AG09309 (cell line): Measurements from ENCODE around the gene NRG3.
"Not testable (repeated sequence)": the region's sequence is repeated elsewhere in the genome, so short reads cannot be mapped to it uniquely, and the experiment has no call there.

Experiments used
- DNase-seq: peaks from one replicate; pipeline ENCODE4 v3.0.0-alpha.2; 2010; ENCODE audit warnings: low read depth
- H3K4me3 ChIP-seq: 2 replicates; pipeline ENCODE4 v1.5.1; 2011; ENCODE audit warnings: mild to moderate bottlenecking, low read depth, low read length, moderate library complexity; ENCODE audit not compliant: control insufficient read depth
- CTCF ChIP-seq: IDR thresholded peaks from 2 replicates; pipeline ENCODE4 v1.5.1; 2011; ENCODE audit warnings: mild to moderate bottlenecking, low read depth, low read length, inconsistent platforms; ENCODE audit not compliant: insufficient read depth, control insufficient read depth; ENCODE audit errors: missing control alignments

The NRG3 gene

GRCh38 chr10:82949816-82950575, 1075.0 kb downstream of the NRG3 start:
- no peak for TF ChIP-seq CTCF
- H3K4me3 ChIP-seq = no peak overlapping the region
- DNase-seq = no peak

GRCh38 chr10:82953331-82953730, 1078.3 kb downstream of the NRG3 start:
- H3K4me3 ChIP-seq = no peak overlapping the region
- TF ChIP-seq CTCF = no peak
- DNase-seq = no peak

- H3K4me3 ChIP-seq = no peak overlapping the region
- no peak for DNase-seq
- TF ChIP-seq CTCF = no peak
Observed at GRCh38 chr10:82953909-82954308, 1078.9 kb downstream of the NRG3 start.

GRCh38 chr10:82960421-82961060, 1085.5 kb downstream of the NRG3 start:
- not testable (repeated sequence) for H3K4me3 ChIP-seq, DNase-seq

GRCh38 chr10:82961864-82962263, 1086.9 kb downstream of the NRG3 start:
- no peak for TF ChIP-seq CTCF
- H3K4me3 ChIP-seq = no peak overlapping the region
- no peak for DNase-seq

GRCh38 chr10:82966130-82966529, 1091.1 kb downstream of the NRG3 start:
- no peak for DNase-seq
- TF ChIP-seq CTCF = no peak
- H3K4me3 ChIP-seq = no peak overlapping the region

GRCh38 chr10:82968533-82968932, 1093.5 kb downstream of the NRG3 start:
- TF ChIP-seq CTCF = no peak
- DNase-seq = no peak

More at GRCh38 chr10:82968533-82968932, 1093.5 kb downstream of the NRG3 start:
- no peak overlapping the region for H3K4me3 ChIP-seq
